SK-N-SH (cell line): ENCODE measurements around the gene TNNT2.

ENCODE experiments used
- CTCF ChIP-seq: fragments of 200-600 bp; sonication (generic); IDR thresholded peaks from 2 replicates; pipeline ENCODE4 v1.6.1; 2017; ENCODE audit warnings: antibody characterized with exemption, mild to moderate bottlenecking, moderate library complexity
- EZH2phosphoT487 ChIP-seq: fragments of 200-600 bp; sonication (generic); IDR thresholded peaks from 2 replicates; pipeline ENCODE4 v1.6.1; 2017; ENCODE audit warnings: low read depth, mixed run types, mild to moderate bottlenecking, antibody characterized with exemption, moderate library complexity, borderline replicate concordance
- MXI1 ChIP-seq: IDR thresholded peaks from 2 replicates; pipeline ENCODE4 v1.6.1; 2012; ENCODE audit warnings: mild to moderate bottlenecking, low read depth, low read length, improper control_type of control experiment
- SMC3 ChIP-seq: IDR thresholded peaks from 2 replicates; pipeline ENCODE4 v1.6.1; 2012; ENCODE audit warnings: low read depth, low read length, improper control_type of control experiment
- TF ChIP-seq, protein P1 (sequence below): fragments of 150-350 bp; IDR thresholded peaks from 2 replicates; pipeline ENCODE4 v1.6.1; 2017; ENCODE audit warnings: antibody characterized with exemption, low read length, low read depth, borderline replicate concordance

- TF ChIP-seq EZH2phosphoT487 (no peak), CTCF (no peak), MXI1 (no peak), SMC3 (no peak)
- TF ChIP-seq, protein P1, sequence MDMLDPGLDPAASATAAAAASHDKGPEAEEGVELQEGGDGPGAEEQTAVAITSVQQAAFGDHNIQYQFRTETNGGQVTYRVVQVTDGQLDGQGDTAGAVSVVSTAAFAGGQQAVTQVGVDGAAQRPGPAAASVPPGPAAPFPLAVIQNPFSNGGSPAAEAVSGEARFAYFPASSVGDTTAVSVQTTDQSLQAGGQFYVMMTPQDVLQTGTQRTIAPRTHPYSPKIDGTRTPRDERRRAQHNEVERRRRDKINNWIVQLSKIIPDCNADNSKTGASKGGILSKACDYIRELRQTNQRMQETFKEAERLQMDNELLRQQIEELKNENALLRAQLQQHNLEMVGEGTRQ = no peak
Measured at GRCh38 chr1:201313086-201313485, 64.4 kb downstream of the TNNT2 start.
